Measurements from ENCODE around the gene GALM. TPM values are rescaled to one million over a fixed set of nuclear protein-coding genes. Genes with fewer than 3 reads are reported as not detected.
A peak's percentile ranks its signal among the peaks of the same experiment; 100 is the strongest.

Gene GALM
- total and polyA plus RNA-seq, 9 donors: 9.8 to 38.7 (median 12.3) TPM

DNA sequence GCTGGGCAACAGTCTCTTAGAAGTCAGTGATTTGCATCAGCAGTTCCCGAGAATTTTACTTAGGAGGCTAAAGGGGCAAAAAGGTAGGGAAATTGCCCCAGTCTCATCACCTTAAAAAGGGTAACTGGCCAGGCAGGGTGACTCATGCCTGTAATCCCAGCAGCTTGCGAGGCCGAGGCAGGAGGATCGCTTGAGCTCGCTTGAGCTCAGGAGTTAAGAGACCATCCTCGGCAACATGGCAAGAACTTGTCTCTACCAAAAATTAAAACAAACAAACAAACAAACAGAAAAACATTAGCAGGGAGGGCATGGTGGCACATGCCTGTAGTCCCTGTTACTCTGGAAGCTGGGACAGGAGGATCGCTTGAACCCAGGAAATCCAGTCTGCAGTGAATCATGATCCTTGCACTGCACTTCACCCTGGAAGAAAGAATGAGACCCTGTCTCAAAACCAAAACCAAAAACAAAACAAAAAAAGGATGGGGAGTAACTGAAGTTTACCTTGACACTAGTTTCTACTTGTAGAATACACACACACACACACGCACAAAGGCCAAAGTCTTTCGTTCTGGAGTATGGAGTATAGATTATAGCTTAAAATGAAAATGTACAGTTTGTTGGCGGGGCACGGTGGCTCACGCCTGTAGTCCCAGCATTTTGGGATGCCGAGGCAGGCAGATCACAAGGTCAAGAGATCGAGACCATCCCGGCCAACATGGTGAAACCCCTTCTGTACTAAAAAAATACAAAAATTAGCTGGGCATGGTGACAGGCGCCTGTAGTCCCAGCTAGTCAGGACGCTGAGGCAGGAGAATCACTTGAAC, 109.4 kb downstream of the GALM start:
- intact Hi-C loops (cut with DNase I): no loop called here
- no peaks in the 10 kb centered on the region for H3K4me1 ChIP-seq (ENCODE audit: insufficient read depth)
- no peak overlapping the region for H3K4me3 ChIP-seq
- H3K27me3 ChIP-seq: no peaks in the 10 kb centered on the region
- 80 to 83% (median 83%) methylated on average over 17 of the region's 17 CpGs for WGBS, 3 donors
- DNase-seq: no peak
- no peaks in the 10 kb centered on the region for H3K36me3 ChIP-seq
- TF ChIP-seq POLR2A (IDR thresholded peaks at IDR 0.05): no peak
- no peak for TF ChIP-seq EP300 (IDR thresholded peaks at IDR 0.05)
- TF ChIP-seq CTCF (IDR thresholded peaks at IDR 0.05): no peak
- H3K27ac ChIP-seq: no peak overlapping the region
- H3K9me3 ChIP-seq: no peaks in the 10 kb centered on the region

GRCh38 chr2:38775921-38776225, 110.0 kb downstream of the GALM start:
- DNase-seq: no peak
- H3K36me3 ChIP-seq: no peaks in the 10 kb centered on the region
- H3K27ac ChIP-seq: no peak overlapping the region
- no peaks in the 10 kb centered on the region for H3K9me3 ChIP-seq
- H3K27me3 ChIP-seq: no peaks in the 10 kb centered on the region
- WGBS, 3 donors: 50 to 64% (median 64%) methylated on average over 7 of the region's 7 CpGs
- TF ChIP-seq POLR2A (IDR thresholded peaks at IDR 0.05) (no peak), EP300 (IDR thresholded peaks at IDR 0.05) (no peak), CTCF (IDR thresholded peaks at IDR 0.05) (no peak)
- intact Hi-C loops (cut with DNase I): no loop called here
- no peak overlapping the region for H3K4me3 ChIP-seq
- H3K4me1 ChIP-seq (ENCODE audit: insufficient read depth): no peaks in the 10 kb centered on the region

- H3K9me3 ChIP-seq: no peaks in the 10 kb centered on the region
- H3K4me1 ChIP-seq (ENCODE audit: insufficient read depth): no peaks in the 10 kb centered on the region
- TF ChIP-seq POLR2A (IDR thresholded peaks at IDR 0.05) (no peak), EP300 (IDR thresholded peaks at IDR 0.05) (no peak), CTCF (IDR thresholded peaks at IDR 0.05) (no peak)
- intact Hi-C loops (cut with DNase I): no loop called here
- H3K27me3 ChIP-seq: no peaks in the 10 kb centered on the region
- H3K36me3 ChIP-seq: no peaks in the 10 kb centered on the region
- no peak overlapping the region for H3K27ac ChIP-seq
- no peak overlapping the region for H3K4me3 ChIP-seq
- no peak for DNase-seq
- WGBS, 3 donors: 81 to 87% (median 86%) methylated on average over 13 of the region's 13 CpGs
These were observed 110.6 kb downstream of the GALM start for GRCh38 chr2:38776531-38776930.

DNA sequence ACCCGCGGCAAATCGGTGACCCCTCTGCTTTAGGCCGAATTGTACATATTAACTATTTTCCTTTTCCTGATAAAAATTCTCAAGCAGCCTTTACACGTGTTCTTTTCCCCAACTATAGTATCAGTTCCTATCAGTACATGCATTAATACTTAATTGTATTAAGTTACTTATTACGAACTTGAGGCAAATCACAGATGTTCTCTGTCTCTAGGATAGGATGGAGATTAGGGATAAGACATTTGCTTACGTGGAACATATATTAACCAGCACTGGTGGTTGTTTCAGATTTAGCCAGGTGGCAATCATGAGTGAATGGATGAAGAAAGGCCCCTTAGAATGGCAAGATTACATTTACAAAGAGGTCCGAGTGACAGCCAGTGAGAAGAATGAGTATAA, 112.8 kb downstream of the GALM start:
- 6 to 8% (median 7%) methylated on average over 8 of the region's 8 CpGs for WGBS, 3 donors
- peak overlapping the region in 1 of 2 donors; percentile 58 for H3K27ac ChIP-seq
- intact Hi-C loops (cut with DNase I): no loop called here

More for the DNA sequence above, 112.8 kb downstream of the GALM start:
- Histone ChIP-seq H3K27me3 (no peaks in the 10 kb centered on the region), H3K4me3 (peak overlapping the region; percentile 50), H3K4me1 (ENCODE audit: insufficient read depth) (no peaks in the 10 kb centered on the region), H3K9me3 (no peaks in the 10 kb centered on the region), H3K36me3 (no peaks in the 10 kb centered on the region)
- no peak for TF ChIP-seq CTCF (IDR thresholded peaks at IDR 0.05)
- TF ChIP-seq EP300 (IDR thresholded peaks at IDR 0.05): no peak
- TF ChIP-seq POLR2A (IDR thresholded peaks at IDR 0.05): no peak
- DNase-seq: no peak
